Esophagus (tissue), 2 donors: Measurements from ENCODE around the gene APOL6. TPM values are rescaled to one million over a fixed set of nuclear protein-coding genes. Genes with fewer than 3 reads are reported as not detected.
"Not testable (repeated sequence)": the region's sequence is repeated elsewhere in the genome, so short reads cannot be mapped to it uniquely, and the experiment has no call there.

Experiments
- H3K27ac ChIP-seq, 2 donors: one replicate each; pipeline ENCODE4 v1.5.1; 2013; ENCODE audit warnings: low read depth in 2 of 2, mild to moderate bottlenecking in 2 of 2, inconsistent platforms in 1 of 2, low read length in 1 of 2, moderate library complexity in 1 of 2
- H3K27me3 ChIP-seq, 2 donors: one replicate each; pipeline ENCODE4 v1.6.1; 2013; ENCODE audit warnings: low read length in 2 of 2, control low read depth in 1 of 2, mild to moderate bottlenecking in 1 of 2; ENCODE audit not compliant: insufficient read depth in 2 of 2, control insufficient read depth in 1 of 2
- H3K36me3 ChIP-seq, 2 donors: one replicate each; pipeline ENCODE4 v1.6.1; 2013; ENCODE audit warnings: low read length in 1 of 2; ENCODE audit not compliant: control insufficient read depth in 2 of 2, insufficient read depth in 2 of 2
- H3K4me1 ChIP-seq, 2 donors: one replicate each; pipeline ENCODE4 v1.6.1; 2013; ENCODE audit warnings: low read length in 1 of 2; ENCODE audit not compliant: control insufficient read depth in 2 of 2, insufficient read depth in 2 of 2
- H3K4me3 ChIP-seq, 2 donors: one replicate each; pipeline ENCODE4 v1.5.1; 2013; ENCODE audit warnings: low read length in 2 of 2, mild to moderate bottlenecking in 2 of 2, low read depth in 1 of 2, moderate library complexity in 1 of 2
- H3K9me3 ChIP-seq, 2 donors: one replicate each; pipeline ENCODE4 v1.6.1; 2013; ENCODE audit warnings: mild to moderate bottlenecking in 2 of 2, low read depth in 1 of 2, low read length in 1 of 2, moderate library complexity in 1 of 2; ENCODE audit not compliant: control insufficient read depth in 2 of 2, insufficient read depth in 1 of 2
- WGBS, 2 donors: extraction: QIAGEN DNeasy Blood & Tissue Kit; methylation state at CpG; one replicate each; pipeline ENCODE4 v1.1.7; 2013; 5-methylcytosine and 5-hydroxymethylcytosine counted together
- polyA plus RNA-seq, 2 donors: library from polyadenylated mRNA; stranded (reverse); fragments of 200-250 nt; gene quantifications; one replicate each; pipeline ENCODE4 v1.2.3, GENCODE V29; 2013
- donor health status: healthy with polysubstance abuse.
- donor health status: Bipolar disorder and iron deficiency.

The APOL6 gene
- polyA plus RNA-seq, 2 donors: 2.8 to 3.8 TPM

DNA sequence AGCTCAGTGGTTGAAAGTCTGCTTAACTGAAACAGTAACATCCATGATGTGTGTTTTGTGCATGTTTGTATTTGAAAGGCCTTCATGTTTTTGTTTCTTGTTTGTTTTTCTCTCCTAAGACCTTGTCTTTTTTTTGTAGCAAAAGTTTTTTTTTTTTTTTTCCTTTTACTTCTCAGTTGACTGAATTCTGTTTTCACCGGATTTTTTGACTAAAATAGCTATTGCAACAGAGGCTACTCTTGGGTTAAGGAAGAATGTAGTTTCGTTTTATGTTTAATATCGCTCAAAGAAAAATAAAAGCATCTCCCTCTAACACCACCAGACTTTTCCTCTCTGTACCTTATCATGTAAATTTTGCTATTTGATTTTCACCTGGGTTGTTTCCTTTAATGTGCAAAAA is 15.1 kb downstream of the APOL6 start:
- Histone ChIP-seq H3K27me3 (no peaks in the 10 kb centered on the region), H3K27ac (no peak overlapping the region), H3K36me3 (peaks cover 7 to 11% of the 10 kb centered on the region in 2 donors), H3K4me1 (no peaks in the 10 kb centered on the region), H3K4me3 (no peak overlapping the region), H3K9me3 (no peaks in the 10 kb centered on the region)
- WGBS, 2 donors: 58 to 60% methylated on average over 3 of the region's 3 CpGs

DNA sequence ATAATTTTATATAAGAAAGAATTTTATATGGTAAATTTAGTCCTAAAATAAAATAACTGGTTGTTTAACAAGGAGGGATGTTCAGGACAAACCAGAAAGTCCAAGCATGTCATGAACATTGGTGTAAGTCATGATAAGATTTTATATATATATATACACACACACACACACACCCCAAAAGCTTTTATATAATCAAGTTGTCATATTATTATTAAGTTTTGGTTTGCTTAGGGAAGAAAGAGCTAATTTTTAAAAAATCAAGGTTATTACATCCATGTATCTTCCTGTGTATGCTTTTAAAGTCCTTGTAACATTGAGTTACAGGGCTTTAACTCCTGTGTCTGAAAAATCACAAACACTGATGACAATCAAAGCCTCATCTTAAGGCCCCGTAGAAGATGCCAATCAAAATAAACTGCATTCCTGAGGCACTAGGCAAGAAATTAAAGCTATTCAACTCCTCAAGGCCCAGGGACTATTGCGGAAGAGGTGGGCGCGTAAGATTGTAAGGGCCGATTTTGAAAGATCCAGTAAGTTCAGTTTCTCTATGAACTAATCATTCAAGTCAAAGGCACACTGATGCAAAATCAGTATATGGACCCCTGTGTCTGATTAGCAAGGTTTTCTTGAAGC is 16.8 kb downstream of the APOL6 start:
- no peaks in the 10 kb centered on the region for H3K9me3 ChIP-seq
- H3K36me3 ChIP-seq: no peaks in the 10 kb centered on the region
- H3K27ac ChIP-seq: no peak overlapping the region
- 94 to 95% methylated on average over 5 of the region's 5 CpGs for WGBS, 2 donors
- H3K4me1 ChIP-seq: no peaks in the 10 kb centered on the region
- no peaks in the 10 kb centered on the region for H3K27me3 ChIP-seq
- no peak overlapping the region for H3K4me3 ChIP-seq

- H3K27ac ChIP-seq, H3K27me3 ChIP-seq, H3K4me3 ChIP-seq, H3K36me3 ChIP-seq, H3K4me1 ChIP-seq, H3K9me3 ChIP-seq: not testable (repeated sequence)
- WGBS, 2 donors: 88 to 93% methylated on average over 1 of the region's 1 CpG
Observed at GRCh38 chr22:35666699-35667098, 18.5 kb downstream of the APOL6 start.

DNA sequence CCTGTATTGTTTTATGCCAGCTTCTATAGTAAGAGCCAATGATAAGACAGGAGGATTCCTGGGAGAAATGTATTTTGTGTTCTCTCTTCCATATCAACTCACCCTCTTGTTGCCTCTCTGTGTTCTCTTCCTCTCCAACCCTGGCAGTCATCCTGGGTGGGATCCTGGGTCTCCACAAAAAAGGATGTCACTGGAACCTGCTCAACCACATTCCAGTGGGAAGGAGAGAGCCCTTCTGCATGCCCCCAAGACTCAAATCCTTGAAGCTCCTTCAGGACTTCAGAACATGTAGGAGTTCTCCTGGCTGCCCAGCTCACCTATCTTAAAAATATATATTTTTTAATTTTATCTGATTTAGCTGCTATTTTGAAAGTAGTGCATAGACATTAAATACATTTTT is 26.1 kb downstream of the APOL6 start:
- Histone ChIP-seq H3K27me3 (no peaks in the 10 kb centered on the region), H3K9me3 (no peaks in the 10 kb centered on the region), H3K36me3 (no peaks in the 10 kb centered on the region), H3K27ac (no peak overlapping the region), H3K4me1 (no peaks in the 10 kb centered on the region), H3K4me3 (no peak overlapping the region)

- H3K9me3 ChIP-seq, H3K27ac ChIP-seq, H3K27me3 ChIP-seq, H3K4me3 ChIP-seq, H3K36me3 ChIP-seq, H3K4me1 ChIP-seq: not testable (repeated sequence)
- WGBS, 2 donors: 38 to 73% methylated on average over 1 of the region's 1 CpG
Observed at GRCh38 chr22:35676065-35676464, 27.8 kb downstream of the APOL6 start.

GRCh38 chr22:35677460-35678187 is 29.4 kb downstream of the APOL6 start:
- peaks cover 0 to 4% of the 10 kb centered on the region in 2 donors for H3K9me3 ChIP-seq
- H3K27me3 ChIP-seq: no peaks in the 10 kb centered on the region
- H3K36me3 ChIP-seq: no peaks in the 10 kb centered on the region
- no peak overlapping the region for H3K4me3 ChIP-seq
- no peak overlapping the region for H3K27ac ChIP-seq
- 75 to 80% methylated on average over 7 of the region's 7 CpGs for WGBS, 2 donors
- no peaks in the 10 kb centered on the region for H3K4me1 ChIP-seq

GRCh38 chr22:35678836-35679235 is 30.6 kb downstream of the APOL6 start:
- H3K36me3 ChIP-seq: no peaks in the 10 kb centered on the region
- no peaks in the 10 kb centered on the region for H3K27me3 ChIP-seq
- peaks cover 0 to 4% of the 10 kb centered on the region in 2 donors for H3K9me3 ChIP-seq
- no peak overlapping the region for H3K4me3 ChIP-seq
- WGBS, 2 donors: 71 to 84% methylated on average over 2 of the region's 2 CpGs
- H3K27ac ChIP-seq: no peak overlapping the region
- H3K4me1 ChIP-seq: no peaks in the 10 kb centered on the region

DNA sequence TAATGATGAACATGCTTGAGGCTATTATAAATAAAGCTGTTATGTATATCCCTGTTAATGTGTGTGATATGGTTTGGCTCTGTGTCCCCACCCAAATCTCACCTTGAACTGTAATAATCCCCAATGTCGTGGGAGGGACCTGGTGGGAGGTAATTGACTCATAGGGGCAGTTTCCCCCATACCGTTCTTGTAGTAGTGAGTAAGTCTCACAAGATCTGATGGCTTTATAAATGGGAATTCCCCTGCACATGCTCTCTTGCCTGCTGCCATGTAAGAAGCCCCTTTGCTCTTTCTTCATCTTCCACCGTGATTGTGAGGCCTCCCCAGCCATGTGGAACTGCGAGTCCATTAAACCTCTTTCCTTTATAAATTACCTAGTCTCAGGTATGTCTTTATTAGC is 31.2 kb downstream of the APOL6 start:
- H3K4me3 ChIP-seq, H3K27me3 ChIP-seq, H3K4me1 ChIP-seq, H3K27ac ChIP-seq, H3K36me3 ChIP-seq, H3K9me3 ChIP-seq: not testable (repeated sequence)
- WGBS, 2 donors: 50 to 57% methylated on average over 4 of the region's 4 CpGs

- no peaks in the 10 kb centered on the region for H3K4me1 ChIP-seq
- no peaks in the 10 kb centered on the region for H3K27me3 ChIP-seq
- WGBS, 2 donors: 79 to 80% methylated on average over 4 of the region's 4 CpGs
Observed at GRCh38 chr22:35681454-35682052, 33.3 kb downstream of the APOL6 start.

DNA sequence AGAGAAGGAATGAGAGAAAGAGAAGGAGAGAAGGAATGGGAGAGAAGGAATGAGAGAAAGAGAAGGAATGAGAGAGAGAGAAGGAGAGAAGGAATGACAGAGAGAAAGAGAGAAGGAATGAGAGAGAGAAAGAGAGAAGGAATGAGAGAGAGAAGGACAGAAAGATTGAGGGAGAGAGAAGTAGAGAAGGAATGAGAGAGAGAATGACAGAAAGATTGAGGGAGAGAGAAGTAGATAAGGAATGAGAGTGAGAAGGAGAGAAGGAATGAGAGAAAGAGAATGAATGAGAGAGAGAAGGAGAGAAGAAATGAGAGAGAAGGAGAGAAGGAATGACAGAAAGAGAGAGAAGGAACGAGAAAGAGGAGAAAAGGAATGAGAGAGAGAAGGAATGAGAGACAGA is 35.3 kb downstream of the APOL6 start:
- Histone ChIP-seq H3K9me3 (peaks cover 0 to 4% of the 10 kb centered on the region in 2 donors), H3K36me3 (no peaks in the 10 kb centered on the region)
- 82 to 84% methylated on average over 1 of the region's 1 CpG for WGBS, 2 donors

More at GRCh38 chr22:35681454-35682052, 33.3 kb downstream of the APOL6 start:
- peaks cover 0 to 4% of the 10 kb centered on the region in 2 donors for H3K9me3 ChIP-seq
- no peak overlapping the region for H3K4me3 ChIP-seq
- H3K36me3 ChIP-seq: no peaks in the 10 kb centered on the region
- no peak overlapping the region for H3K27ac ChIP-seq

More for the DNA sequence above, 35.3 kb downstream of the APOL6 start:
- no peak overlapping the region for H3K4me3 ChIP-seq
- H3K27me3 ChIP-seq: no peaks in the 10 kb centered on the region
- no peak overlapping the region for H3K27ac ChIP-seq
- H3K4me1 ChIP-seq: no peaks in the 10 kb centered on the region
